Measurements from ENCODE around the gene CAPRIN2. TPM values are rescaled to one million over a fixed set of nuclear protein-coding genes. Genes with fewer than 3 reads are reported as not detected.

Gene CAPRIN2
- total and polyA plus RNA-seq, 2 of the 8 experiments (the other 6 are each of a cell fraction or from before 2014, with no cell fraction given) = 24.8 to 52.0 TPM

GRCh38 chr12:30729547-30729946, 25.2 kb downstream of the CAPRIN2 start:
- H3K56ac ChIP-seq (replicated peaks; ENCODE audit: insufficient read length, low read depth, low read length) = no peak overlapping the region
- POLR2A ChIA-PET (ENCODE audit: partially characterized antibody) = interaction anchor here (0.9 kb wide), 1 partner anchor 26 kb away, joined by 3 read pairs; no protein-coding TSS in a partner anchor
- CTCF ChIA-PET (ENCODE audit: partially characterized antibody) = interaction anchor here (1.5 kb wide), 1 partner anchor 9 kb away, joined by 3 read pairs; no protein-coding TSS in a partner anchor
- no peak overlapping the region for H3K4me2 ChIP-seq (ENCODE audit: insufficient read depth in 1 of 2, low read depth in 2 of 2, low read length in 2 of 2)
- H3K23me2 ChIP-seq (ENCODE audit: low read depth, low read length) = no peaks in the 10 kb centered on the region
- no peak overlapping the region for H2BK20ac ChIP-seq (ENCODE audit: low read length)
- no peak overlapping the region for H3K18ac ChIP-seq (ENCODE audit: extremely low read depth, low read length)
- H3K9ac ChIP-seq (replicated peaks in 1 of 4; ENCODE audit: extremely low read depth in 1 of 4, low read depth in 3 of 4, low read length in 3 of 4) = no peak overlapping the region
- FAIRE-seq = no peak
- no peak overlapping the region for H3K14ac ChIP-seq (ENCODE audit: insufficient read length)
- no peak overlapping the region for H2BK12ac ChIP-seq (ENCODE audit: low read depth, low read length)
- H2BK120ac ChIP-seq (replicated peaks; ENCODE audit: low read depth, low read length) = no peak overlapping the region
- DNase-seq (ENCODE audit: low read depth in 1 of 2, low spot score in 2 of 2) = no peak
- no peak overlapping the region for H3K4ac ChIP-seq (replicated peaks; ENCODE audit: insufficient read length, low read depth, low read length)
- no peak overlapping the region for H2BK15ac ChIP-seq (ENCODE audit: low read length)
- H3K36me3 ChIP-seq (ENCODE audit: control insufficient read depth in 2 of 4, insufficient read depth in 4 of 4, low read length in 3 of 4) = peaks cover 3 to 68% (median 15%) of the 10 kb centered on the region in 4 experiments; a peak in 6 of 8 replicates
- no peak overlapping the region for H4K91ac ChIP-seq (replicated peaks; ENCODE audit: insufficient read length, low read length)
- no peak overlapping the region for H2AFZ ChIP-seq (ENCODE audit: low read length)
- H3K79me1 ChIP-seq (ENCODE audit: low read depth, low read length) = no peaks in the 10 kb centered on the region
- H3K9me3 ChIP-seq (ENCODE audit: insufficient read depth in 2 of 2, low read depth in 1 of 2, low read length in 1 of 2) = no peaks in the 10 kb centered on the region
- H2BK5ac ChIP-seq (ENCODE audit: low read depth, low read length) = no peak overlapping the region
- no peak overlapping the region for H2AK5ac ChIP-seq (ENCODE audit: low read depth, low read length)
- H4K8ac ChIP-seq (ENCODE audit: extremely low read depth, insufficient read depth, low read length) = no peak overlapping the region
- H4K20me1 ChIP-seq (replicated peaks in 1 of 2; ENCODE audit: control insufficient read depth in 1 of 2, insufficient read depth in 2 of 2, low read length in 2 of 2) = no peaks in the 10 kb centered on the region
- TF ChIP-seq TEAD4 (IDR thresholded peaks at IDR 0.05; ENCODE audit: low read depth, low read length) = no peak
- no peak for TF ChIP-seq TAF1 (IDR thresholded peaks at IDR 0.05; ENCODE audit: low read depth, low read length)
- no peak for TF ChIP-seq ATF3 (IDR thresholded peaks at IDR 0.05; ENCODE audit: insufficient read depth, low read depth, low read length)
- TF ChIP-seq NANOG (IDR thresholded peaks at IDR 0.05; ENCODE audit: insufficient read depth, low read depth, low read length, poor library complexity, severe bottlenecking) = no peak
- TF ChIP-seq POLR2A (IDR thresholded peaks at IDR 0.05; ENCODE audit: control extremely low read depth in 1 of 2, low read depth in 2 of 2, low read length in 2 of 2) = no peak
- TF ChIP-seq RNF2 (IDR thresholded peaks at IDR 0.05; ENCODE audit: borderline replicate concordance, low read depth, low read length, missing control alignments, poor library complexity, severe bottlenecking) = no peak
- TF ChIP-seq BRCA1 (IDR thresholded peaks at IDR 0.05; ENCODE audit: low read depth, low read length) = no peak
- no peak for TF ChIP-seq SUZ12 (IDR thresholded peaks at IDR 0.05; ENCODE audit: low read length)
- no peak for TF ChIP-seq ASH2L (IDR thresholded peaks at IDR 0.05; ENCODE audit: low read length)
- H4K5ac ChIP-seq (ENCODE audit: insufficient read length, low read depth, low read length) = no peak overlapping the region
- WGBS, 2 experiments (ENCODE audit: extremely low coverage in 1 of 2, insufficient coverage in 1 of 2, insufficient read length in 1 of 2, insufficient replicate concordance in 2 of 2, low coverage in 1 of 2, low lambda C conversion rate in 2 of 2, missing lambda C conversion rate in 1 of 2) = 89% methylated on average over 4 of the region's 4 CpGs; no CpG with 5 or more reads in 1 of the 2 experiments
- H3K4me3 ChIP-seq (ENCODE audit: extremely low read depth in 1 of 4, insufficient read depth in 2 of 4, low read depth in 3 of 4, low read length in 4 of 4) = no peak overlapping the region
- no peak overlapping the region for H3K23ac ChIP-seq (ENCODE audit: insufficient read length)
- no peaks in the 10 kb centered on the region for H3K4me1 ChIP-seq (replicated peaks in 1 of 4; ENCODE audit: control insufficient read depth in 3 of 4, insufficient read depth in 4 of 4, low read length in 3 of 4)
- H3K27me3 ChIP-seq (replicated peaks in 1 of 4; ENCODE audit: control insufficient read depth in 3 of 4, extremely low read depth in 1 of 4, insufficient read depth in 3 of 4, low read length in 3 of 4) = no peaks in the 10 kb centered on the region
- no peak overlapping the region for H3K27ac ChIP-seq (ENCODE audit: low read depth, low read length)
- peaks cover 0 to 14% of the 10 kb centered on the region in 2 experiments; a peak in 2 of 4 replicates for H3K79me2 ChIP-seq (ENCODE audit: control insufficient read depth in 1 of 2, insufficient read depth in 2 of 2, low read length in 2 of 2)

All from H1 (cell line).